ENCODE results near the gene CCNY.
"Not testable (repeated sequence)": the region's sequence is repeated elsewhere in the genome, so short reads cannot be mapped to it uniquely, and the experiment has no call there.

The CCNY gene

DNA sequence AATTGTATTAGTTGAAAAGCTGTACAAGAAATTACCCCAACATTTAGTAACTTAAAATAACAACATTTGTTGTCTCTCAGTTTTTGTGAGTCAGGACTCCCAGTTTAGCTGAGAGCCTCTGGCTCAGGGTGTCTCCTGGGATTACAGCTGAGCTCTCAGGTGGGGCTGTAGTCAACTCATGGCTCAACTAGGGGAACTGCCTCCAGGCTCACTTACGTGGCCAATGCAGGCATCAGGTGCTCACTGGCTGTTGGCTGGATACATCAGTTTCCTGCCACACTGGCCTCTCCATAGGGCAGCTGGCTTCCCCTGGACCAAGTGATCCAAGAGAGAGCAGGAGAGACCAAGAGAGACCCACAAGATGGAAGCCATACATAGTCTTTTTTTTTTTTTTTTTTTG lies 17.5 kb downstream of the CCNY start:
- DNase-seq (ENCODE audit: low spot score) (no peak), FAIRE-seq (no peak)

DNA sequence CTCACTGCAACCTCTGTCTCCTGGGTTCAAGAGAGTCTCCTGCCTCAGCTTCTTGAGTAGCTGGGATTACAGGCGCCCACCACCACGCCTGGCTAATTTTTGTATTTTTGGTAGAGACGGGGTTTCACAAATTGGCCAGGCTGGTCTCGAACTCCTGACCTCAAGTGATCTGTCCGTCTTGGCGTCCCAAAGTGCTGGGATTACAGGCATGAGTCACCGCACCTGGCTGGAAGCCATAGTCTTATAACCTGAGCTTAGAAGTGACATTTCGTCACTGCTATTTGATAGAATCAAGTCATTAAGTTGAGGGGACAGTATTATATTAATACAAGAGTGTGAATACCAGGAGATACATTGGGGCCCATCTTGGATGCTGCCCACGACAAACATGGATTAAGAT lies 17.9 kb downstream of the CCNY start:
- FAIRE-seq; DNase-seq (ENCODE audit: low spot score): not testable (repeated sequence)

- DNase-seq (ENCODE audit: low spot score), result no peak
- no peak for FAIRE-seq
These were observed 19.8 kb downstream of the CCNY start for GRCh38 chr10:35355971-35356724.

- FAIRE-seq (no peak), DNase-seq (ENCODE audit: low spot score) (no peak)
These were observed 20.4 kb downstream of the CCNY start for GRCh38 chr10:35356725-35357092.

DNA sequence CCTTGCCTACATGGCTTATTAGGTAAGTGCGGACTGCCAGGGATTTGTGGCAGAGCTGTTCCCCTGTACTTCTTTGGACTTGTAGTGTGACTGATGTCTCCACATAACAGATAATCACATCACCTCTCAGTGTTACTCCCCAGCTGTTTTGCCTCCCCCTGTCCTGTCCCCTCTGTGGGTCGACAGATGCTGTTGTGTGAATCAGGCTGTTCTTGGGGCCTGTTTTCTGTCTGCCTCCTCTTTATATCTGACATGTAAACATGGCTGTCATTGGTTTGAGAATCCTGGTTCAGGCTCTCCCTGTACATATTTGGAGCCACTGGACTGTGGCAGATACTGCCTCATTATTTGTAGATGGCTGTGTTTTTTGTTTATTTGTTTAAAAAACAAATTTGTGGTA lies 22.7 kb downstream of the CCNY start:
- DNase-seq (ENCODE audit: low spot score), result no peak
- no peak for FAIRE-seq

DNA sequence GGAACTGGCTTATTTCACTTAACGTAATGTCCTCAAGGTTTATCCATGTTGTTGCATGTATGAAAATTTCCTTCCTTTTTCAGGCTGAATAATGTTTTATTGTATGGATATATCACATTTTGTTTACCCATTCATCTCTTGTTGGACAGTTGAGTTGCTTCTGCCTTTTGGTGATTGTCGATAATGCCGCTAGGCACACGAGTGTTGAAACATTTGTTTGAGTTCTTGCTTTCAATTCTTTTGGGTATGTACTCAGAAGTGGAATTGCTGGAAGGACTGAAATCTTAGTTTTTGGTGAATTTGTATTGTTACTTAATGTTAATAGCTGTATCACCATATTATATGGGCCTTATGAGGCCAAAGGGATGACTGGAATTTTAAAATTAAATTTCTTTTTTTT lies 23.6 kb downstream of the CCNY start:
- DNase-seq (ENCODE audit: low spot score), result no peak
- no peak for FAIRE-seq

- FAIRE-seq (no peak), DNase-seq (ENCODE audit: low spot score) (no peak)
These were observed 26.5 kb downstream of the CCNY start for GRCh38 chr10:35362701-35363350.

DNA sequence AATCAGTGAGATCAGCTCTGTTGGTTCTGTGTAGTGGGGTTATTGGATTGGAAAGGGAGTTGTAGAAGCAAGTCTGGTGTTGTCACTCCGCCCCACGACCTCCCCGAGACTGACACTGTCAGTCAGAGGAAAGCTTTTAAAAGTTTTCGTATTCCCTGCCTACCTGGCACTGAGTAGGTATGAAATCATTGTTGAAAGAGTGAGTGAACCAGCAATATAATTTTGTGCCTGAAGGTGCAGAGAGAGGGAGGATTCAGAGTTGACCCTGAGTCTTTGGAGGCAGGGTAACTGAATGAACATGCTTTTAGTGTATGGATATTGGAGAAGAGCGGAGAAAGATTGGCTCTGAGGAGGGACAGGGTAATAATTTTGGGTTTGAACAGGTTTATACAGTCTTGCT lies 27.3 kb downstream of the CCNY start:
- FAIRE-seq, result no peak
- DNase-seq (ENCODE audit: low spot score), result no peak

GRCh38 chr10:35364808-35365207 lies 28.5 kb downstream of the CCNY start:
- no peak for DNase-seq (ENCODE audit: low spot score)
- no peak for FAIRE-seq

DNA sequence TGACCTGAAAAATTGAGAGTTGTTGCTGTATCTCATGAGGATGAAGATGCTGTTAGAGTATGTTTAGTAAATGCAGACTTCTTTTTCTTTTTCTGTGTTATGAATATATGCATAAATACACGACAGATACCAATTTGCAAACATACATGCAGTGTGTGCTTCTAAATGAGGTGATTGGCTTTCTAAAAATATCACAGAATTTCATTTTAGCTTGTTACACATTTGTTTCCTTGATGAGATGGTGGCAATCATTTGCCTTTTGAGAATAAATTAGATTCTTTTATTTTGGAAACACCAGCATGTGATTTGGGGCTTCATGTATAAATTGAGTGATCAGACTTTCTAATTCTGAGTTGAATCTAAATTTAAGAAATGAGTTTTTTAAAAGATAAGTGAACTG lies 29.7 kb downstream of the CCNY start:
- no peak for FAIRE-seq

DNA sequence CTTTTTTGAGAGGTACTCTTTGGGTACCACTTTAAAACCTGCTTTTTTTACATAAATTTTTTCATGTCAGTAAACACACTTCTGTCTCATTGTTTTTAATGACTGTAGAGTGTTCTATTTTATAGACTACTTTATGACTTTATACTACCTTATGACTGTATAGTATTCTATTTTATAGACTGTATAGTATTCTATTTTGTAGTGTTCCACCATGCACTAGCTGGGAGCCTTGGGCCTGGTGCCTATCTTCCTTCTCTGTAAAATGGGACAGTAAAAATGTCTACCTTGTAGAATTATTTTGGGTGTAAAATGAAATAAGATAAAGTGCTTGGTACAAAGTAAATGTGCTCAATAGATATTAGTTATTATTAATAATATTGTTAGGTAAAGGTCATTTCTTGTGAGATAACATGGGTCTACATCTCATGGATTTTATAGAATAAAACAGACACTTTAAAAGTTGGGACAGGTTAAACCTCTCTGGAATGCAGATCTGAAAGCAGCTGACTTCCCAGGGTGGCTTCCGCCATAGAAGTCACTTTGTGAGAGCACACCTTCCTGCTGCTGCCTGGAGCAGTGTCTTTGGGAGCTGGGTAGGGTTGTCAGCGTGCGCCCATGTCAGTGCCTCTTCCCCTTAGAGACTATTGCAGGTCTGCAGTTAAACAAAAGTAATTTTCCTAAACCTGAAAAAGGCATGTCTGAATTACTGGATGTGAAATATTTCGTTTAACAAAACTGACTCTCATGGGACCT lies 31.0 kb downstream of the CCNY start:
- FAIRE-seq (no peak), DNase-seq (ENCODE audit: low spot score) (no peak)

More for the DNA sequence above, 29.7 kb downstream of the CCNY start:
- DNase-seq (ENCODE audit: low spot score), result no peak

DNA sequence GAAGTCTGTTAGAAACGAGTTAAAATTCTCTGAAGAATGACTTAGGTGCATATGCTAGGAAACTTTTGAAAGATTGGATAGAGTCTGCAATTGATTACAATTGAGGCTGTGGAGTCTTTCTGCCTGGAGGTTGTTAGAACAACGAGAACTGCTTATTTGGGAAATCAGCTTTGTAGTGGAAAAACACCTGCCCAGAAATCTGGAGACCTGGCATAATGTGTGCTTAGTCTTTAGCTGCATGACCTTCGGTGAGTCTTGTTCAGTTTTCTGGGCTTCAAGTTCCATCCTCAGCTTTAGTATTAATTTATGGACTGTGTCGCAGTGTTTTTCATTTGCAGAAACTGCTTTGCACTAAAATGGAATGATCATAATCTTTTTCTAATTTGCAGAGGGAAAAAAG lies 31.7 kb downstream of the CCNY start:
- no peak for DNase-seq (ENCODE audit: low spot score)
- FAIRE-seq, result no peak

GRCh38 chr10:35368485-35369048 lies 32.3 kb downstream of the CCNY start:
- FAIRE-seq (no peak), DNase-seq (ENCODE audit: low spot score) (no peak)

DNA sequence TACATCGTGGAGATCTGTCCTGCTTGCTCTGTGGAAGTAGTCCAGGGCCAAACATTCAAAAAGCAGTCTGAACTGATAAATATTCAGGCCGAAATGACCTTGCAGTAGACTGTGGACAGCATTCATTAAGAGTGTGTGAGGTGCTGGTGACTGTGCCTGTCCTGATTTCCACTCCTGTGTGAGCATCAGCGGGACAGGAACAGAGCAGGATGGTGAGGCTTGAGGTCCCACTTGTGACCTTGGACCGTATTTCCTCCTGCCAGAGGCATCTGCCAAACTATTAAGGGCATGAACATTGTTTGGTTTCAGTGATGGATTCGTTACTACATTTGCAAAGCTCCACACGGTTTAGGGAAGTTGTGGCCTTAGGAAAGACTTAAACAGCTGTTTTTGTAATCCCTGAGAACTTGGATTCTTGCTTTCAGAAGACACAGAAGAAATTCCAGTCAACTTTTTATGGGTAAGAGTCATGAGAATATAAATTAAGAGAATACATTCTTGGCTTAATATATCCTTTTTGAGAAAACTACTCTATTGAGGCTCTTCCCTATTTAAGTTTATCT lies 32.8 kb downstream of the CCNY start:
- no peak for FAIRE-seq
- DNase-seq (ENCODE audit: low spot score), result no peak

DNA sequence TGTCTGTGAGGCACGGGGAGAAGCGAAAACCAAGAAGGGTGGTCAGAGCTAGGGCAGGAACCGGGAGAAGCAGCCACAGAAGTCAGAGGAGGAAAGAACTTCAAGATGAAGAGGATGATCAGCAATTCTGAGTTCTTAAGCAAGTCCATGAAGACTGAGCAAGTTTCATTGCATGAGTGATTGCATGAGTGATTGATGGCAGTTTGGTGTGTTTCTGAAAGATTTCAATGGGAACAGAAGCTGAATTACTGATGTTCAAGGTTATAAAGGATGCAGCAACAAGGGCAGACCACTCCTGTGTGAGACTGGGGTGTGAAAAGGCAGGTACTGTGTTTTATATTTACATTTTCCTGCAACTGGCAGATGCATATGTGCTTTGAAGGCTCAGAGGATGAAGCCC lies 35.4 kb downstream of the CCNY start:
- no peak for FAIRE-seq
- DNase-seq (ENCODE audit: low spot score), result no peak

DNA sequence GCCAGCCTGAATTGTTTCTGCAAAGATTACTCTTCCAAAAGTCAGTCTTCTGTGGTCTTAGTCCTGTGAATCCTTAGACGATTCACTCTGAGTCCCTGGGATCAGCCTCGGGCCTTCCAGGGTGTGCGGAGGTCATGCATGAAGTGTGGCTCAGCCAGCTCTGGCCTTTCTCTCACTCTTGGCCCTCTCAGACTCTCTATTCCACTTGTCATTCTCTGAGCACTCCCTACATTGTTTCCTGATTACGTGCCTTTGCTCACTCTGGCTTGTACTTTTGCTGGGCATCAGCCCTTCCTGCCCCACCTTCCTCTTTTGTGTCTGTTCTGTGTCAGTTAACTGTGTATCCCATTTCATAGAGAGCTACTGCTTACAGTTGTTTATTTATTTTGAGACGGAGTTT lies 36.0 kb downstream of the CCNY start:
- FAIRE-seq (no peak), DNase-seq (ENCODE audit: low spot score) (no peak)

DNA sequence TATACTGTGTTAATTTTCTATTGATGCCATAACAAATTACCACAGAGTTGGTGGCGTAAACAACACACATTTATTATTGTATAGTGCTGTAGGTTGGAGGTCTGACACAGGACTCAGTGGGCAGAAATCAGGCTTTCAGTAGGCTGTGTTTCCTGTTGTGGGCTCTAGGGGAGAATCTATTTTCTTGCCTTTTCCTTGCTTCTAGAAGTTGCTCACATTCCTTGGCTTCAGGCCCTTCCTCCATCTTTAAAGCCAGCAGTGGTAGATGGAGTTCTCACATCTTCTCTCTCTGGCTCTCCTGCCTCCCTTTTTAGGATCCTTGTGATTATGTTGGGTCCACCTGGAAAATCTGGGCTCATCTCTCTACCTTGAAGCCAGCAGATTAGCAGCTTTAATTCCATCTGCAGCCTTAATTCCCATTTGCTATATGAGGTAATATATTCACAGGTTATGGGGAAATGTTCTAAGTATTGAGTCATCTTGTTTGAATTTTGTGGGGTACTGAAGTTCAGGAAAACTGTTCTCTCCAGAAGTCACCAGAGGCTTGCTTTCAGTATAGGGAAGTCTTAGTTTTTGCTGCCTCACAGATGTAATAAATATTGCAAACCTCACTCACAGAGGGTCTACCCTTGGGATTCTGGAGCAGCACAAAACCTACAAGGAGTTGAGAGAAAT lies 38.9 kb downstream of the CCNY start:
- FAIRE-seq, result no peak
- DNase-seq (ENCODE audit: low spot score), result no peak

- DNase-seq (ENCODE audit: low spot score), result no peak
- no peak for FAIRE-seq
These were observed 40.9 kb downstream of the CCNY start for GRCh38 chr10:35377050-35377728.

- DNase-seq (ENCODE audit: low spot score) (no peak), FAIRE-seq (no peak)
These were observed 42.4 kb downstream of the CCNY start for GRCh38 chr10:35378541-35379210.

Measured in urothelium cell line (cell line).